Epithelial cell of prostate (primary cell): ENCODE data around the gene PNPLA6.
"Not testable (repeated sequence)": the region's sequence is repeated elsewhere in the genome, so short reads cannot be mapped to it uniquely, and the experiment has no call there.

ENCODE experiments used
- DNase-seq: peaks from one replicate; pipeline ENCODE4 v3.0.0-alpha.2; 2011; ENCODE audit warnings: low read depth, low spot score
- H3K27ac ChIP-seq: fragments of 450-650 bp; 2 replicates; pipeline ENCODE4 v1.5.1; 2017; ENCODE audit warnings: mild to moderate bottlenecking

Gene PNPLA6

GRCh38 chr19:7550987-7551761, 15.7 kb downstream of the PNPLA6 start:
- no peak for DNase-seq
- H3K27ac ChIP-seq = no peak overlapping the region

- DNase-seq = no peak
- no peak overlapping the region for H3K27ac ChIP-seq
Observed at GRCh38 chr19:7552781-7553180, 17.3 kb downstream of the PNPLA6 start.

GRCh38 chr19:7554565-7554964, 19.0 kb downstream of the PNPLA6 start:
- DNase-seq = no peak
- no peak overlapping the region for H3K27ac ChIP-seq

- no peak overlapping the region for H3K27ac ChIP-seq
- DNase-seq = no peak
Observed at GRCh38 chr19:7554990-7555864, 19.7 kb downstream of the PNPLA6 start.

DNA sequence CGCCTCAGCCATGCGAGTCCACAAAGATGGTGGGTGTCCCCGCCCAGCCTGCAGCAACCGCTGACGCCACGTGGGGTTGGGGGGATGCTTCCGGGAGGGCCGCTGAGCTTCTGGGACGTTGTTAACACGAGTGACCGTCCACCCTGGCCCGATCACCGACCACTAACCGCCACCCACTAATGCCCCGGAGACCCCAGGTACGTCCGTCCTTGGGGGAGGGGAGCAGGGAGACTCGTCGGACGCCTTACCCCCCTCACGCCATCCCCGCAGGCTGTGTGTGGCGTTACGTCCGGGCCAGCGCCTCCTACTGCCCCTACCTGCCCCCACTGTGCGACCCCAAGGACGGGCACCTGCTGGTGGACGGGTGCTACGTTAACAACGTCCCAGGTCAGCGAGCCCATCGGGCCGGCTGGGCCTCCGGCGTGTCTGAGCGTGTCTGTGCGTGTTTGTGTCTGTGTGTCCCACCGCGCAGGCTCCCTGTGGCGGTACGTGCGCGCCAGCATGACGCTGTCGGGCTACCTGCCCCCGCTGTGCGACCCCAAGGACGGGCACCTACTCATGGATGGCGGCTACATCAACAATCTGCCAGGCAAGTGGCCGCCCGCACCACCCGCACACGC, 21.3 kb downstream of the PNPLA6 start:
- no peak overlapping the region for H3K27ac ChIP-seq
- DNase-seq = no peak

- no peak for DNase-seq
Observed at GRCh38 chr19:7558667-7559066, 23.1 kb downstream of the PNPLA6 start.

GRCh38 chr19:7559102-7559501, 23.6 kb downstream of the PNPLA6 start:
- no peak for DNase-seq
- H3K27ac ChIP-seq = no peak overlapping the region

More at GRCh38 chr19:7558667-7559066, 23.1 kb downstream of the PNPLA6 start:
- H3K27ac ChIP-seq = no peak overlapping the region

GRCh38 chr19:7560255-7560654, 24.7 kb downstream of the PNPLA6 start:
- DNase-seq = no peak
- no peak overlapping the region for H3K27ac ChIP-seq

GRCh38 chr19:7561325-7561724, 25.8 kb downstream of the PNPLA6 start:
- no peak for DNase-seq
- H3K27ac ChIP-seq = no peak overlapping the region

GRCh38 chr19:7562646-7563393, 27.3 kb downstream of the PNPLA6 start:
- no peak for DNase-seq
- H3K27ac ChIP-seq = no peak overlapping the region

GRCh38 chr19:7564866-7565265, 29.3 kb downstream of the PNPLA6 start:
- DNase-seq = no peak
- H3K27ac ChIP-seq = no peak overlapping the region

GRCh38 chr19:7565332-7565731, 29.8 kb downstream of the PNPLA6 start:
- no peak overlapping the region for H3K27ac ChIP-seq
- DNase-seq = no peak

- no peak for DNase-seq
- H3K27ac ChIP-seq = no peak overlapping the region
Observed at GRCh38 chr19:7570761-7571160, 35.2 kb downstream of the PNPLA6 start.

- DNase-seq = no peak
- no peak overlapping the region for H3K27ac ChIP-seq
Observed at GRCh38 chr19:7575434-7576040, 40.0 kb downstream of the PNPLA6 start.

DNA sequence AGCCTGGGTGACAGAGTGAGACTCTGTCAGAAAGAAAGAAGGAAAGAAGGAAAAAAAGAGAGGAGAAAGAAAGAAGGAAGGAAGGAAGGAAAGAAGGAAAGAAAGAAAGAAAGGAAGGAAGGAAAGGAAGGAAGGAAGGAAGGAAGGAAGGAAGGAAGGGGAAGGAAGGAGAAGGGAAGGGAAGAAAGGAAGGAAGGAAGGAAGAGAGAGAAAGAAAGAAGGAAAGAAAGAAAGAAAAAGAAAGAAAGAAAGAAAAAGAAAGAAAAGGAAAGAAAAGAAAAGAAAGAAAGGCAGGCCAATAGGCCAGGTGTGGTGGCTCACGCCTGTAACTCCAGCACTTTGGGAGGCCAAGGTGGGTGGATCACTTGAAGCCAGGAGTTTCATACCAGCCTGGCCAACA, 41.9 kb downstream of the PNPLA6 start:
- not testable (repeated sequence) for H3K27ac ChIP-seq, DNase-seq

- no peak overlapping the region for H3K27ac ChIP-seq
- no peak for DNase-seq
Observed at GRCh38 chr19:7578127-7578526, 42.6 kb downstream of the PNPLA6 start.

GRCh38 chr19:7579182-7579581, 43.7 kb downstream of the PNPLA6 start:
- no peak overlapping the region for H3K27ac ChIP-seq
- DNase-seq = no peak

DNA sequence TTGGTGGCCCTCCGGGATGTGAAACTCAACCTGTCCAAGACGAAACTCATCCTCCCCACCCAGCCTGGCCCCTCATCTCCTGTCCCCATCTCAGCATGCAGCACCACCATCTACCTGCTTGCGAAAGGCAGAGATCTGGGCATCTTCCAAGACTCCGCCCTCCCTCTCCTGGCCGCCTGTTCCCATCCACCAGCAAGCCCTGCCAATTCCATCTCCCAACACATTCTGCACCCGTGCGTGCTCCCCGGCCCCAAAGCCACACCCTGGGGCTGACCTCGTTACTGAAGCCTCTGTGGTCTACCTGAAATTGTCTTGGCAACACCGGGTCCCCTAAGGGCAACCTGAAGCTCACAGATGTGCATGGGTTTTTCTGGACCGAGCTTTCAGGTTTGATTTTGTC, 46.9 kb downstream of the PNPLA6 start:
- no peak overlapping the region for H3K27ac ChIP-seq
- no peak for DNase-seq

DNA sequence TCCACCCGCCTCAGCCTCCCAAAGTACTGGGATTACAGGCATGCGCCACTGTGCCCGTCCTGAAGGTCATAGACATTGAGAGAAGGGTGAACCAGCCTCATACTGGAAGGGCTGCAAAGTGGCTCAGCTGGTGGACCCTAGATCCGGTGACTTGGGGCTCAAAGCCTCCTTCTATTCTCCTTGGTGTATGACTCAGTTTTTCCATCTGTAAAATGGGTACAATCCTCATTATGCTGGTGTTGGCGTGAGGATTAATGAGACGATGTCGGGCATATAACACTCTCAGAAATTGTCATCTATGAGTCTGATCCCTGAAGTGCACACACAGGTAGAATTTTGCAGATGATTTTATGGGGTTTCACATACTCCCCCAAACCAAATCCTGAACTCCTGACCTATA, 54.3 kb downstream of the PNPLA6 start:
- no peak for DNase-seq
- no peak overlapping the region for H3K27ac ChIP-seq

DNA sequence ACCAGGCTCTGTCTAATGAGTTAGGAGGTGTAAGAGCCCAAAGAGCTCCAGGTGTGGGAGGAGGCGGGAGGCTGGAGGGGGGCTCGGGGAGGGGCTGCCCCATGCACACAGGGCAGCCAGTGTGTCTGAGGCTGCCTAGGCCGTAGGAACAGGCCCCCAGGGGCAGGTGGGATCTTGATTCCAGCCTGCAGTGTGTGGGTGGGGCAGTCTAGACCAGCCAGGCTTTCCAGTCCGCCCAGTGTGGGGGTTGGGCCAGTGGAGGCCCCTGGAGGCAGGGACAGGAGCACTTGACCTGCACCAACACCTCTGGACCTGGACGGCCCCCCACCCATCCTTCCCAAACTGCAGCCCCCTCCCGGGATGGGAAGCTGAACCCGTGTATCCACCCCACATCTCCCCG, 54.7 kb downstream of the PNPLA6 start:
- no peak for DNase-seq
- no peak overlapping the region for H3K27ac ChIP-seq
